Activated naive CD4-positive, alpha-beta T cell treated with anti-CD3 and anti-CD28 coated beads, Interleukin-2, amount 50 U/mL, for 16 hours (primary cell): ENCODE measurements around the gene RAN.
"Not testable (repeated sequence)": the region's sequence is repeated elsewhere in the genome, so short reads cannot be mapped to it uniquely, and the experiment has no call there.

ENCODE experiments used
- DNase-seq: peaks from one replicate; pipeline ENCODE4 v3.0.0-alpha.2; 2020

RAN gene

GRCh38 chr12:130878193-130879185 lies 6.6 kb downstream of the RAN start:
- no peak for DNase-seq

DNA sequence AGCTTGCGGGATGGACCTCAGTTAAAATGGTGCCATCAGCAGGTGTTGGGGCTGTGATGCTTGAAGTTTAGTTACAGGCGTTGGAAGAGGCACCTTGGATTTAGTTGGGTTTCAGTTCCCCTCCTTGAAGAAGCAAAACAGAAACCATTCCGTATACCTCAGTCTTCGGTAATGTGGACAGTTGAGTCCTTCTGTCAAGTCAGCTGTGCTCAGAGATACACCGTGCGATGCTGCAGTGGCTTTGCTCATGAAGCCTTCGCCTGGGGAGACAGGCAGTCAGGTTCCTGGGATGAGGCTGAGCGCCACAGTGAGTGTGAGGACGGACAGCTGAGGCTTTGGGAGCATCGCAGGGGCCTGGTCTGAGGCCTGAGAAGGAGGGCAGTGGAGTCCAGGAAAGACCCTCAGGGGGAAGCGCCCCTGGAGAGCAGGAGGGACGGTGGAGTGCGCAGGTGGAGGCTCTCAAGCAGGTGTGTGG lies 7.4 kb downstream of the RAN start:
- DNase-seq: no peak

GRCh38 chr12:130879781-130880389 lies 8.0 kb downstream of the RAN start:
- DNase-seq: no peak

GRCh38 chr12:130880411-130880885 lies 8.6 kb downstream of the RAN start:
- DNase-seq: no peak

DNA sequence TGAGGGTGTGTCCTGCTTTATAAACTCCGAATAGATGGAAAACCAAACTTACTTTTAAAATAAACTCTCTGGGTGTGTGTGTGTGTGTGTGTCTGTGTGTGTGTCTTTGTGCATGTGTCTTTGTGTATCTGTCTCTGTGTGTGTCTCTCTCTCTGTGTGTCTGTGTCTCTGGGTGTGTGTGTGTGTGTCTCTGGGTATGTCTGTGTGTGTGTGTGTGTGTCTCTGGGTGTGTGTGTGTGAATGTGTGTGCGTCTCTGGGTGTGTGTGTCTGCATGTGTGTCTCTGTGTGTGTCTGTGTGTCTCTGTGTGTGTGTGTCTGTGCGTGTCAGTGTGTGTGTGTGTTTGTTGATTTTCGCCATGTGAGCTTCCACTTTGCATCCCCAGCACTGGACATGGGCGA lies 9.2 kb downstream of the RAN start:
- no peak for DNase-seq

DNA sequence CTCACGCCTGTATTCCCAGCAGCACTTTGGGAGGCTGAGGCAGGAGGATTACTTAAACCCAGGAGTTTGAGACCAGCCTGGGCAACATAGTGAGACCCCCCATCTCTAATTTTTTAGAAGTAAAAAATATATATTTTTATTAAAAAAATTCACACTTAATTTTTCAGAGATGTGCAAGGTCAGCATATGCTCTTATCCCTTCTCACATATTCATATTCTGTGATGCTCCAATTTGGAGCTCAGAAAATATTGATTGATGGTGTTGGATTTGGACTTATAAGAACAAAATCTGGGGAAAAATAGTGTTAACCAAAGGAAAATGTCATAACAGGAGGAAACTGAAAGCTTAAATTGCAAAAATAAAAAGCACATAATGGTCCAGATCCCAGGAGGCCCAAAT lies 9.7 kb downstream of the RAN start:
- no peak for DNase-seq

DNA sequence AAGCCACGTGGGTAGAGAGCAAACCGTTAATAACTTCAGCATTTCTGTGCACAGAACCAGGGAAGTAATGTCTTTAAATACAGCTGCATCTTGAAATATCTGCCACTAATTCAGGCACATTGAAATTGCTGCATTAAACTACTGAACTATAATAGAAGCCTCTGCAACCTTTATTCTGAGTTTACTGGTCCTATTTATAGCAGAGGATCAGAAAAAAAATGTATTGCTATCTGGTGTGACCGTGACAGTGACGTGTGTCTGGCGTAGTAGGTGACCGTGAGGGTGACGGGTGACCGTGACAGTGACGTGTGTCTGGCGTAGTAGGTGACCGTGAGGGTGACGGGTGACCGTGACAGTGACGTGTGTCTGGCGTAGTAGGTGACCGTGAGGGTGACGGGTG lies 15.3 kb downstream of the RAN start:
- not testable (repeated sequence) for DNase-seq

DNA sequence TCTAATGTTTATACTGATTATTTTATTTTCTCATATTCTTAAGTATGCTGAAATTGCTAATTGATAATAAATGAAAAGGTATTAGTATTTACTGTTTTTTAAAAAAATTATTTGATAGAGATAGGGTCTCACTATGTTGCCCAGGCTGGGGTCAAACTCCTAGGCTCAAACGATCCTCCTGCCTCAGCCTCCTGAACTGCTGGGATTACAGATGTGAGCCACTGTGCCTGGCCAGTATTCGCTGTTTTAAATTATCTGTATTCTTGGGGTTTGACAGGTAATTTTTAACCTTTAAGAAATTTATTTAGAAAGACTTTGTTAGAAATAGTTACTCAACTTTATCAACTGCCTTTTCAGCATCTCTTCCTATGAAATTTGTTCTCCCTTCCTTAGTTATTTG lies 32.2 kb downstream of the RAN start:
- no peak for DNase-seq

DNA sequence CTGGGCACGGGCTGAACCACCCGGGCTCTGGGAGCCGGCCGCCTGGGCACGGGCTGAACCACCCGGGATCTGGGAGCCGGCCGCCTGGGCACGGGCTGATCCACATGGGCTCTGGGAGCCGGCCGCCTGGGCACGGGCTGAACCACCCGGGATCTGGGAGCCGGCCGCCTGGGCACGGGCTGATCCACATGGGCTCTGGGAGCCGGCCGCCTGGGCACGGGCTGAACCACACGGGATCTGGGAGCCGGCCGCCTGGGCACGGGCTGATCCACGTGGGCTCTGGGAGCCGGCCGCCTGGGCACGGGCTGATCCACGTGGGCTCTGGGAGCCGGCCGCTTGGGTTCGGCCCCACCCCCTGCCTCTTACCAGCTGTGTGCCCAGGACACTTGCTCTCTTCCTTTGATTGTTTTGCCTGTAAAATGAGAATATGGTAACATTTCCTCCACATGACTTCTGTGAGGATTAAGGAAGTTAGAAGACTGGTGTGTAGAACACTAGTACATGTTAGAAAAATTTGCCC lies 33.1 kb downstream of the RAN start:
- DNase-seq: not testable (repeated sequence)

DNA sequence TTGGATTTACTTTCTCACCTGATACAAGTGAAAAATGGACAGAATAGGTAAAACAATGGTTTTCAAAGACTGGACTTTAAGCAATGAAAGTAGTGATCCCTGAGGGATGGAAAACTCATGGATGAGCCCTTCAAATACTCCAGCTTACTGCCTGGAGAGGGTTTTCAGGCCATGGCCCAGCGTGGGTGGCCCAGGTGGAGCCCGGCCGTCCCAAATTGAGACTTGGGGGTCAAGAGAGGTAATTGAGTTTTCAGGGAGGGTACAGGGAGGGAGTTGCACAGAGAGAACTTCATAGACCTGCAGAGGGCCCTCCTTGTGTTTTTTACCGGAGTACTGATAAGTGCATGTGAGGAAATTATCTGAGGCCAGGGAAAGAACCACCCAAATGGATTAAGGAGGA lies 37.2 kb downstream of the RAN start:
- DNase-seq: no peak

DNA sequence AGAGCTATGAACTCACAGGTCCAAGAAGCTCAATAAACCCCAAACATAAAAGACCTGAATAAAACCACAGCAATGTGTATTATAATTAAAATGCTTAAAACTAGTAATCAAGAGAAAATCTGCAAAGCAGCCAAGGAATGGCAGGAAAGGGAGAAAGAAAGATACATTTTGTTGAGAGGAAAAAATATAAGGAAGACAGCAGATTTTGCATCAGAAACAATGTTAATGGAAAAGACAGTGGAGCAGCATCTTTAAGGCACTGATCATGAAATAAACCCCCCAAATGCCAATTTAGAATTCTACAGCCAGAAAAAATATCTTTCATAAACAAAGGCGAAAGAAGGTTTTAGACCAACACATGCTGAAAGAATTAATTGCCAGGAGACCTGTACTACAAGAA lies 39.3 kb downstream of the RAN start:
- no peak for DNase-seq

DNA sequence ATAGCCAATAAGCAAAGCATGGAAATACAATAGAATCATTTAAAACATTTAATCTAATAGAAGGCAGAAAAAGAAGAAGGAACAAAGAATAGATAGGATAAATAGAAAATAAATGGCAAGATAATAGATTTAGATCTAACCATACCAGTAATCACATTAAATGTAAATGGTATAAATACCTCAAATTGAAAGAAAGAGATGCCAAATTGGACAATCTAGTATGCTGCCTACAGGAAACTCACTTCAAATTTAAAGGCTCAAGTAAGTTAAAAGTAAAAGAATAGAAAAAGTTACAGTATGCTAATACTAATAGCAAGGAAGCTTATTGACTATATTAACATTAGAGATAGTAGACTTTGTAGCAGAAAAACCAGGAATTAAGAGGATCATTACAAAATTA lies 40.1 kb downstream of the RAN start:
- DNase-seq: no peak

GRCh38 chr12:130916241-130916911 lies 44.5 kb downstream of the RAN start:
- DNase-seq: no peak

GRCh38 chr12:130917607-130918006 lies 45.7 kb downstream of the RAN start:
- DNase-seq: no peak

DNA sequence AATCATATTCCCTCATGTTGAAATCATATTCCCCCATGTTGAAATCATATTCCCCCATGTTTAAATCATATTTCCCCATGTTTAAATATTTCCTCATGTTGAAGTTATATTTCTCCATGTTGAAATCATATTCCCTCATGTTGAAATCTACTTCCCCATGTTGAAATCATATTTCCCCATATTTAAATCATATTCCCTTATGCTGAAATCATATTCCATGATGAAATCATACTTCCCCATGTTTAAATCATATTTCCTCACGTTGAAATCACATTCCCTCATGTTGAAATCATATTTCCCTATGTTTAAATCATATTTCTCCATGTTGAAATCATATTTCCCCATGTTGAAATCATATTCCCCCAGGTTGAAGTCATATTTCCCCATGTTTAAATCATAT lies 47.2 kb downstream of the RAN start:
- DNase-seq: no peak

- no peak for DNase-seq
Observed at GRCh38 chr12:130920119-130920703, 48.3 kb downstream of the RAN start.

- DNase-seq: no peak
Observed at GRCh38 chr12:130920723-130921381, 49.0 kb downstream of the RAN start.

DNA sequence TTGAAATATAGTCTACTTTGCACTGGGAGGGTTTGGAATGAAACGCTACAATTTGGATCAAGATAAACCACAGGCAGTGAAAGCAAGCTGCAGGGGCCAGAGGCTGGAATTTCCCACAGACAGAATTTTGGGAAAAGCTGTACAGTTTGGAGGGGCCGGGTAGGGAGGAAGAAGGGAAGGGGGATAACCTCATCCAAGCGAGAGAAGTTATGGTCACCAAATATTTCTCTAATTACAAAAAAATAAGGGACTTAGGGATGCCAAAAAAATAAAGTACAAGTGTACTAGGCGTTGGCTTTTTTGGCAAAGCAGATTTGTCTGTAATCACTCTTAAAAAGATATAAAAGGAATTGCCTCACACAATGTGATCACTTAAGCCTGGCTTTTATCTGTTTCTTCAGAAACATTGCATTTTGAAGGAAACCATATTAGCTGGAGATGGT lies 50.7 kb downstream of the RAN start:
- DNase-seq: no peak

- no peak for DNase-seq
Observed at GRCh38 chr12:130924966-130925665, 53.2 kb downstream of the RAN start.

GRCh38 chr12:130925666-130926015 lies 53.8 kb downstream of the RAN start:
- DNase-seq: no peak
